Endothelial cell of umbilical vein (primary cell): ENCODE data around the gene PRKCD. TPM values are rescaled to one million over a fixed set of nuclear protein-coding genes. Genes with fewer than 3 reads are reported as not detected.

Source experiments
- BruUV-seq: library from RNA; stranded (reverse); fragments of 400-500 nt; replicated peaks from 2 replicates; lab custom pipeline; 2021; lab: Mats Ljungman, UMichigan
- CTCF ChIA-PET: fragments of 300-600, 350-600 bp; sonication (Branson Sonifier 250); formaldehyde crosslinking; loops from one replicate; lab custom pipeline; 2021; ENCODE audit warnings: antibody characterized with exemption, inconsistent platforms; lab: Charles Lee
- POLR2A ChIA-PET: fragments of 300-600, 350-600 bp; sonication (Branson Sonifier 250); formaldehyde crosslinking; loops from one replicate; lab custom pipeline; 2021; ENCODE audit warnings: antibody characterized with exemption, inconsistent platforms; lab: Charles Lee
- DNase-seq: peaks from one replicate; pipeline ENCODE4 v3.0.0-alpha.2; 2011; ENCODE audit warnings: low read depth, low spot score
- FAIRE-seq: peaks from 2 replicates; lab custom pipeline; 2011; peaks lifted over from hg19 to GRCh38; lab: Jason Lieb, UNC
- H2AFZ ChIP-seq: 2 replicates; pipeline ENCODE4 v1.6.0; 2012; ENCODE audit warnings: low read depth, low read length, control low read depth, inconsistent platforms
- H3K27ac ChIP-seq: 2 replicates; pipeline ENCODE4 v1.5.1; 2011; ENCODE audit warnings: low read depth, mild to moderate bottlenecking, control low read depth, low read length, moderate library complexity; ENCODE audit not compliant: insufficient read depth
- H3K27me3 ChIP-seq, 2 experiments: 2 replicates each; pipeline versions ENCODE4 v1.6.0 to v1.6.1; 2011; ENCODE audit warnings: low read length in 2 of 2, mixed read lengths in 1 of 2; ENCODE audit not compliant: control insufficient read depth in 2 of 2, insufficient read depth in 2 of 2
- H3K36me3 ChIP-seq, 2 experiments: 2 replicates in 1 of 2; 3 replicates in 1 of 2; pipeline ENCODE4 v1.5.1; 2011; ENCODE audit warnings: low read length in 2 of 2, mild to moderate bottlenecking in 1 of 2, moderate library complexity in 1 of 2; ENCODE audit not compliant: control insufficient read depth in 2 of 2, insufficient read depth in 2 of 2; ENCODE audit errors: extremely low read depth in 1 of 2
- H3K4me1 ChIP-seq: 3 replicates; pipeline ENCODE4 v1.5.1; 2011; ENCODE audit warnings: mild to moderate bottlenecking, low read length; ENCODE audit not compliant: control insufficient read depth, insufficient read depth; ENCODE audit errors: extremely low read depth
- H3K4me2 ChIP-seq: 2 replicates; pipeline ENCODE4 v1.6.1; 2011; ENCODE audit warnings: low read length, control low read depth, mixed read lengths; ENCODE audit not compliant: insufficient read depth
- H3K4me3 ChIP-seq, 3 experiments: fragments of 200-600 bp in 1 of 3; sonication (generic), shearing (Covaris generic) in 1 of 3; replicated peaks in 1 of 3; 2 replicates each; pipeline ENCODE4 v1.5.1; 2011 to 2016; ENCODE audit warnings: control low read depth in 3 of 3, low read length in 3 of 3, mild to moderate bottlenecking in 2 of 3, inconsistent platforms in 1 of 3, low read depth in 1 of 3, moderate library complexity in 1 of 3; ENCODE audit not compliant: insufficient read depth in 1 of 3
- H3K79me2 ChIP-seq: 2 replicates; pipeline ENCODE4 v1.6.0; 2012; ENCODE audit warnings: low read length, inconsistent platforms; ENCODE audit not compliant: control insufficient read depth, insufficient read depth
- H3K9ac ChIP-seq: replicated peaks from 2 replicates; pipeline ENCODE3; 2011; ENCODE audit warnings: low read length, control low read depth; ENCODE audit not compliant: insufficient read depth; ENCODE audit errors: extremely low read depth
- H3K9me1 ChIP-seq: replicated peaks from 3 replicates; pipeline ENCODE4 v1.6.0; 2011; ENCODE audit warnings: mild to moderate bottlenecking, low read length; ENCODE audit not compliant: control insufficient read depth, insufficient read depth; ENCODE audit errors: extremely low read depth
- H3K9me3 ChIP-seq: replicated peaks from 2 replicates; pipeline ENCODE4 v1.5.1; 2012; ENCODE audit warnings: low read length, inconsistent platforms; ENCODE audit not compliant: control insufficient read depth, insufficient read depth
- H4K20me1 ChIP-seq: replicated peaks from 2 replicates; pipeline ENCODE3; 2011; ENCODE audit warnings: mild to moderate bottlenecking, low read length; ENCODE audit not compliant: control insufficient read depth, insufficient read depth; ENCODE audit errors: extremely low read depth
- CTCF ChIP-seq, 2 donors: IDR thresholded peaks; 1 replicate in 1 of 2; 2 replicates in 1 of 2; pipeline ENCODE4 v1.5.1; 2011; ENCODE audit warnings: low read length in 2 of 2, mild to moderate bottlenecking in 2 of 2, moderate library complexity in 2 of 2, control low read depth in 1 of 2, inconsistent platforms in 1 of 2, low read depth in 1 of 2; ENCODE audit not compliant: insufficient read depth in 1 of 2; ENCODE audit errors: extremely low read depth in 1 of 2
- EZH2 ChIP-seq: IDR thresholded peaks from 2 replicates; pipeline ENCODE4 v1.6.1; 2012; ENCODE audit warnings: borderline replicate concordance, low read depth, mild to moderate bottlenecking, moderate library complexity, low read length, inconsistent platforms; ENCODE audit not compliant: severe bottlenecking
- FOS ChIP-seq: IDR thresholded peaks from 2 replicates; pipeline ENCODE4 v1.6.1; 2011; ENCODE audit warnings: mild to moderate bottlenecking, low read length, moderate library complexity, borderline replicate concordance; ENCODE audit not compliant: insufficient read depth
- GATA2 ChIP-seq: IDR thresholded peaks from 2 replicates; pipeline ENCODE4 v1.7.0; 2011; ENCODE audit warnings: low read depth, mild to moderate bottlenecking, moderate library complexity, mixed read lengths, low read length; ENCODE audit not compliant: insufficient read length, insufficient read depth
- JUN ChIP-seq: IDR thresholded peaks from 2 replicates; pipeline ENCODE4 v1.6.1; 2011; ENCODE audit warnings: borderline replicate concordance, low read depth; ENCODE audit not compliant: insufficient read length, insufficient read depth
- MAX ChIP-seq: IDR thresholded peaks from 2 replicates; pipeline ENCODE4 v1.6.1; 2011; ENCODE audit not compliant: insufficient read depth, insufficient read length
- MYC ChIP-seq: IDR thresholded peaks from one replicate; pipeline ENCODE4 v1.6.1; 2011; ENCODE audit warnings: mild to moderate bottlenecking, low read depth, low read length
- POLR2A ChIP-seq: IDR thresholded peaks from 2 replicates; pipeline ENCODE4 v1.6.1; 2012; ENCODE audit warnings: low read depth, mild to moderate bottlenecking, control low read depth, low read length
- POLR2AphosphoS5 ChIP-seq: IDR thresholded peaks from 2 replicates; pipeline ENCODE4 v1.6.1; 2012; ENCODE audit warnings: low read depth, mild to moderate bottlenecking, control low read depth, low read length, moderate library complexity; ENCODE audit not compliant: insufficient read depth
- dilution Hi-C: fragments of 300-500 bp; cut with MboI; formaldehyde crosslinking; loops from one replicate; pipeline ENCODE4 v1.15.0; 2019; ENCODE audit warnings: low sequenced_read_pairs; ENCODE audit not compliant: extremely low pct_ligation_motif_present
- intact Hi-C: fragments of 100-400 bp; cut with micrococcal nuclease; formaldehyde crosslinking; loops from one replicate; pipeline ENCODE4 v1.10.0; 2022
- polyA plus RNA-seq, 4 experiments: library from polyadenylated mRNA; depleted of rRNA in 3 of 4; stranded (reverse) in 3 of 4; unstranded in 1 of 4; fragments of >200 nt; gene quantifications; 2 replicates each; pipeline versions ENCODE4 v1.2.1 to v1.2.3, GENCODE V29; 2011 to 2012; ENCODE audit warnings: missing spikeins in 1 of 4
- total RNA-seq: library from RNA; stranded (reverse); gene quantifications from 2 replicates; pipeline ENCODE4 v1.2.3, GENCODE V29; 2021

The PRKCD gene
- total and polyA plus RNA-seq, 2 donors (not counting 3 experiments of a cell fraction or from before 2014, with no cell fraction given): 15.5 to 19.0 TPM

- H3K79me2 ChIP-seq: no peaks in the 10 kb centered on the region
- POLR2A ChIA-PET: no interaction called here
- H3K36me3 ChIP-seq: no peaks in the 10 kb centered on the region
- DNase-seq: no peak
- no peak overlapping the region for H3K4me3 ChIP-seq
- no peaks in the 10 kb centered on the region for H4K20me1 ChIP-seq
- BruUV-seq: no TSS peak
- TF ChIP-seq CTCF (IDR thresholded peaks at IDR 0.05; ENCODE audit: extremely low read depth in 1 of 2, insufficient read depth in 1 of 2, low read depth in 1 of 2, low read length in 2 of 2): no peak
- TF ChIP-seq POLR2AphosphoS5: no peak
- no peak for FAIRE-seq
- no peaks in the 10 kb centered on the region for H3K27me3 ChIP-seq
- no peaks in the 10 kb centered on the region for H3K9me3 ChIP-seq
- no peak overlapping the region for H3K27ac ChIP-seq
- no peak overlapping the region for H3K4me2 ChIP-seq
- H3K4me1 ChIP-seq: no peaks in the 10 kb centered on the region
- no peak overlapping the region for H3K9ac ChIP-seq
- intact Hi-C loops: no loop called here
- no peak overlapping the region for H2AFZ ChIP-seq
- dilution Hi-C loops: no loop called here
- CTCF ChIA-PET: interaction anchor here (0.6 kb wide), 1 partner anchor 103 kb away, joined by 3 read pairs; no protein-coding TSS in a partner anchor
- H3K9me1 ChIP-seq: no peaks in the 10 kb centered on the region
Observed at GRCh38 chr3:53217175-53217574, 56.2 kb downstream of the PRKCD start.

- Histone ChIP-seq H3K27me3 (no peaks in the 10 kb centered on the region), H3K9me1 (no peaks in the 10 kb centered on the region), H3K27ac (no peak overlapping the region), H3K79me2 (no peaks in the 10 kb centered on the region), H3K36me3 (no peaks in the 10 kb centered on the region), H3K9me3 (no peaks in the 10 kb centered on the region), H3K4me2 (no peak overlapping the region), H3K9ac (no peak overlapping the region), H3K4me3 (no peak overlapping the region), H2AFZ (no peak overlapping the region), H3K4me1 (no peaks in the 10 kb centered on the region), H4K20me1 (no peaks in the 10 kb centered on the region)
- POLR2A ChIA-PET: no interaction called here
- BruUV-seq: no TSS peak
- DNase-seq (no peak), FAIRE-seq (no peak)
- dilution Hi-C loops (no loop called here), intact Hi-C loops (no loop called here)
- TF ChIP-seq POLR2A (no peak), GATA2 (no peak), EZH2 (no peak), FOS (no peak), CTCF (IDR thresholded peaks at IDR 0.05; ENCODE audit: extremely low read depth in 1 of 2, insufficient read depth in 1 of 2, low read depth in 1 of 2, low read length in 2 of 2) (no peak), POLR2AphosphoS5 (no peak), MAX (no peak), JUN (no peak), MYC (no peak)
- CTCF ChIA-PET: no interaction called here
Observed at GRCh38 chr3:53218131-53218530, 57.1 kb downstream of the PRKCD start.
